HEK293 (cell line): ENCODE data around the gene FRMD5.

Source experiments
- CTCF ChIA-PET: fragments of 350-600 bp; formaldehyde crosslinking; extraction: SDS; loops from one replicate; lab custom pipeline; 2021; ENCODE audit warnings: antibody characterized with exemption; lab: Yijun Ruan, JAX
- POLR2A ChIA-PET: fragments of 300-600 bp; formaldehyde crosslinking; extraction: SDS; loops from one replicate; lab custom pipeline; 2020; ENCODE audit warnings: antibody characterized with exemption, inconsistent platforms; lab: Yijun Ruan, JAX
- H3K27ac ChIP-seq: fragments of 200-500 bp; sonication (Bioruptor generic); 2 replicates; pipeline ENCODE4 v1.5.1; 2014; ENCODE audit warnings: low read depth, low read length, control low read depth, inconsistent platforms; ENCODE audit errors: extremely low read depth
- H3K36me3 ChIP-seq, 2 experiments: fragments of 200-500 bp in 1 of 2; sonication (Bioruptor generic) in 1 of 2; 1 replicate in 1 of 2; 2 replicates in 1 of 2; pipeline ENCODE4 v1.5.1; 2014 to 2017; ENCODE audit warnings: inconsistent platforms in 2 of 2, low read length in 2 of 2; ENCODE audit not compliant: control insufficient read depth in 2 of 2, insufficient read depth in 1 of 2
- H3K4me1 ChIP-seq: fragments of 200-500 bp; sonication (Bioruptor generic); 2 replicates; pipeline ENCODE4 v1.5.1; 2014; ENCODE audit warnings: mild to moderate bottlenecking, low read length, inconsistent platforms; ENCODE audit not compliant: control insufficient read depth, insufficient read depth
- H3K4me3 ChIP-seq: 2 replicates; pipeline ENCODE4 v1.5.1; 2011; ENCODE audit warnings: low read depth, mild to moderate bottlenecking, control low read depth, low read length, moderate library complexity
- H3K9me3 ChIP-seq: fragments of 200-500 bp; sonication (Bioruptor generic); 2 replicates; pipeline ENCODE4 v1.5.1; 2014; ENCODE audit warnings: low read depth, low read length, inconsistent platforms; ENCODE audit not compliant: control insufficient read depth, insufficient read depth
- PRDM1 ChIP-seq: fragments of 450-650 bp; formaldehyde crosslinking; IDR thresholded peaks from 2 replicates; pipeline ENCODE4; 2016; ENCODE audit warnings: missing biosample characterization, missing genetic modification characterization
- PRDM6 ChIP-seq: fragments of 450-650 bp; formaldehyde crosslinking; IDR thresholded peaks from 2 replicates; pipeline ENCODE4 v1.5.1; 2017; ENCODE audit warnings: missing biosample characterization, missing genetic modification characterization
- SETDB1 ChIP-seq: IDR thresholded peaks from one replicate; pipeline ENCODE4 v1.6.1; 2017; ENCODE audit warnings: mild to moderate bottlenecking, low read length, moderate library complexity, mixed read lengths; ENCODE audit not compliant: insufficient read length
- SP7 ChIP-seq: fragments of 450-650 bp; formaldehyde crosslinking; IDR thresholded peaks from 2 replicates; pipeline ENCODE4 v1.5.1; 2016; ENCODE audit warnings: missing biosample characterization, missing genetic modification characterization
- TSHZ1 ChIP-seq: fragments of 450-650 bp; formaldehyde crosslinking; IDR thresholded peaks from 2 replicates; pipeline ENCODE4 v1.5.1; 2016; ENCODE audit warnings: missing biosample characterization, missing genetic modification characterization, borderline replicate concordance
- YY2 ChIP-seq: fragments of 450-650 bp; formaldehyde crosslinking; IDR thresholded peaks from 2 replicates; pipeline ENCODE4 v1.5.1; 2016; ENCODE audit warnings: missing biosample characterization, missing genetic modification characterization
- ZFP3 ChIP-seq: fragments of 450-650 bp; formaldehyde crosslinking; IDR thresholded peaks from 2 replicates; pipeline ENCODE4 v1.5.1; 2016; ENCODE audit warnings: low read depth, missing biosample characterization, missing genetic modification characterization
- ZIC2 ChIP-seq: fragments of 450-650 bp; formaldehyde crosslinking; IDR thresholded peaks from 2 replicates; pipeline ENCODE4 v1.5.1; 2016; ENCODE audit warnings: missing biosample characterization, missing genetic modification characterization
- ZNF148 ChIP-seq: fragments of 450-650 bp; formaldehyde crosslinking; IDR thresholded peaks from 2 replicates; pipeline ENCODE4 v1.5.0; 2017; ENCODE audit warnings: missing biosample characterization, missing genetic modification characterization, borderline replicate concordance
- ZNF16 ChIP-seq: fragments of 450-650 bp; formaldehyde crosslinking; IDR thresholded peaks from 2 replicates; pipeline ENCODE4 v1.5.1; 2016; ENCODE audit warnings: low read depth, missing biosample characterization, missing genetic modification characterization
- ZNF274 ChIP-seq, 2 experiments: fragments of 200-500 bp in 1 of 2; fragments of 450-650 bp in 1 of 2; sonication (Bioruptor generic) in 1 of 2; formaldehyde crosslinking in 1 of 2; IDR thresholded peaks; 2 replicates each; pipeline versions ENCODE4 v1.5.1 to v1.6.1; 2014 to 2016; ENCODE audit warnings: borderline replicate concordance in 1 of 2, inconsistent platforms in 1 of 2, low read length in 1 of 2, missing biosample characterization in 1 of 2, missing genetic modification characterization in 1 of 2
- ZNF302 ChIP-seq: fragments of 450-650 bp; formaldehyde crosslinking; IDR thresholded peaks from 2 replicates; pipeline ENCODE4 v1.5.1; 2016; ENCODE audit warnings: missing biosample characterization, missing genetic modification characterization, low read depth
- ZNF548 ChIP-seq: fragments of 450-650 bp; formaldehyde crosslinking; IDR thresholded peaks from 2 replicates; pipeline ENCODE4 v1.5.1; 2016; ENCODE audit warnings: missing biosample characterization, missing genetic modification characterization
- ZNF623 ChIP-seq: fragments of 450-650 bp; formaldehyde crosslinking; IDR thresholded peaks from 2 replicates; pipeline ENCODE4 v1.5.1; 2016; ENCODE audit warnings: missing biosample characterization, missing genetic modification characterization
- ZNF626 ChIP-seq: fragments of 450-650 bp; sonication (Bioruptor Pico); formaldehyde crosslinking; IDR thresholded peaks from 2 replicates; pipeline ENCODE4 v1.5.1; 2018; ENCODE audit warnings: missing biosample characterization, missing genetic modification characterization, inconsistent platforms
- ZNF664 ChIP-seq: fragments of 450-650 bp; formaldehyde crosslinking; IDR thresholded peaks from 2 replicates; pipeline ENCODE4 v1.5.1; 2016; ENCODE audit warnings: missing biosample characterization, missing genetic modification characterization
- ZNF677 ChIP-seq: fragments of 450-650 bp; IDR thresholded peaks from 2 replicates; pipeline ENCODE4 v1.5.0; 2018; ENCODE audit warnings: missing biosample characterization, mild to moderate bottlenecking, missing genetic modification characterization, moderate library complexity
- TF ChIP-seq, protein P1 (sequence below): fragments of 450-650 bp; IDR thresholded peaks from 2 replicates; pipeline ENCODE4 v1.5.1; 2018; ENCODE audit warnings: missing biosample characterization, missing genetic modification characterization
- TF ChIP-seq, protein P2 (sequence below): fragments of 450-650 bp; formaldehyde crosslinking; IDR thresholded peaks from 2 replicates; pipeline ENCODE4 v1.5.1; 2016; ENCODE audit warnings: missing biosample characterization, missing genetic modification characterization, borderline replicate concordance

FRMD5 gene

DNA sequence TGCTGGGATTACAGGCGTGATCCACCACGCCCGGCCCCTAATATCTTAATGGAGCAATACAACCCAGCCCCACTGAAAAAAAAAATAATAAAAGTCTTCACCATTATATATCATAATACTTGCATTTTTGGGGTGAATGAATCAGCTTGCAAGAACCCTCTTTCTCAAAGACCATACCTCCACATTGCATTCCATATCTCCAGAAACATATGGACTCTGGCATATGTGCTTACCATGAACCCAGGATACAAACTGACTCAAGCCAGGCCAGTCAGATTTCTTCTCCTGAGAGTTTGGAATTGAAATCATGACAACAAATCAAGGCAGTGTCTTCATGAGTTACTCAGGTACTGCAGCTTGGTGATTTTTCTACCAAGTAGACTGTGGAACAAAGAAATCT lies 101.2 kb downstream of the FRMD5 start (continued):
- TF ChIP-seq ZFP3 (no peak), YY2 (tag by site-specific recombination) (no peak)
- TF ChIP-seq, all 188 proteins: peak for 0

- CTCF ChIA-PET, result no interaction called here
- TF ChIP-seq ZNF626 (tag by site-specific recombination), result no peak
- TF ChIP-seq ZIC2 (tag by site-specific recombination), result no peak
- TF ChIP-seq ZNF16 (tag by site-specific recombination), result no peak
- TF ChIP-seq ZNF302 (tag by site-specific recombination), result no peak
- TF ChIP-seq ZNF148 (tag by site-specific recombination), result no peak
- no peak for TF ChIP-seq ZNF274 (IDR thresholded peaks at IDR 0.05; ENCODE audit: low read length)
- TF ChIP-seq ZNF274 (tag by site-specific recombination; IDR thresholded peaks at IDR 0.05; ENCODE audit: borderline replicate concordance), result no peak
- no peak for TF ChIP-seq ZNF548 (tag by site-specific recombination)
- no peak for TF ChIP-seq TSHZ1 (tag by site-specific recombination)
- no peak for TF ChIP-seq ZNF623 (tag by site-specific recombination)
- Histone ChIP-seq H3K36me3 (no peaks in the 10 kb centered on the region), H3K4me3 (no peak overlapping the region), H3K9me3 (no peaks in the 10 kb centered on the region), H3K4me1 (no peaks in the 10 kb centered on the region), H3K27ac (no peak overlapping the region)
- POLR2A ChIA-PET, result no interaction called here
These were observed 102.8 kb downstream of the FRMD5 start for GRCh38 chr15:44092221-44092620.

- POLR2A ChIA-PET, result interaction anchor here (0.9 kb wide), 1 partner anchor 102 kb away, joined by 3 read pairs; no protein-coding TSS in a partner anchor
- H3K27ac ChIP-seq, result no peak overlapping the region
- no peaks in the 10 kb centered on the region for H3K9me3 ChIP-seq
- TF ChIP-seq, protein P1, sequence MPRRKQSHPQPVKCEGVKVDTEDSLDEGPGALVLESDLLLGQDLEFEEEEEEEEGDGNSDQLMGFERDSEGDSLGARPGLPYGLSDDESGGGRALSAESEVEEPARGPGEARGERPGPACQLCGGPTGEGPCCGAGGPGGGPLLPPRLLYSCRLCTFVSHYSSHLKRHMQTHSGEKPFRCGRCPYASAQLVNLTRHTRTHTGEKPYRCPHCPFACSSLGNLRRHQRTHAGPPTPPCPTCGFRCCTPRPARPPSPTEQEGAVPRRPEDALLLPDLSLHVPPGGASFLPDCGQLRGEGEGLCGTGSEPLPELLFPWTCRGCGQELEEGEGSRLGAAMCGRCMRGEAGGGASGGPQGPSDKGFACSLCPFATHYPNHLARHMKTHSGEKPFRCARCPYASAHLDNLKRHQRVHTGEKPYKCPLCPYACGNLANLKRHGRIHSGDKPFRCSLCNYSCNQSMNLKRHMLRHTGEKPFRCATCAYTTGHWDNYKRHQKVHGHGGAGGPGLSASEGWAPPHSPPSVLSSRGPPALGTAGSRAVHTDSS (tag by site-specific recombination), result peak; percentile 98
- TF ChIP-seq ZNF677 (no peak), PRDM1 (tag by site-specific recombination) (0 out of 2 replicates have a peak, but pooled peaks have one; percentile 24), ZNF664 (peak; percentile 55; the same call in 1 of the 2 replicates), PRDM6 (tag by site-specific recombination) (peak; percentile 58), SETDB1 (no peak), SP7 (tag by site-specific recombination) (no peak)
- TF ChIP-seq, protein P2, sequence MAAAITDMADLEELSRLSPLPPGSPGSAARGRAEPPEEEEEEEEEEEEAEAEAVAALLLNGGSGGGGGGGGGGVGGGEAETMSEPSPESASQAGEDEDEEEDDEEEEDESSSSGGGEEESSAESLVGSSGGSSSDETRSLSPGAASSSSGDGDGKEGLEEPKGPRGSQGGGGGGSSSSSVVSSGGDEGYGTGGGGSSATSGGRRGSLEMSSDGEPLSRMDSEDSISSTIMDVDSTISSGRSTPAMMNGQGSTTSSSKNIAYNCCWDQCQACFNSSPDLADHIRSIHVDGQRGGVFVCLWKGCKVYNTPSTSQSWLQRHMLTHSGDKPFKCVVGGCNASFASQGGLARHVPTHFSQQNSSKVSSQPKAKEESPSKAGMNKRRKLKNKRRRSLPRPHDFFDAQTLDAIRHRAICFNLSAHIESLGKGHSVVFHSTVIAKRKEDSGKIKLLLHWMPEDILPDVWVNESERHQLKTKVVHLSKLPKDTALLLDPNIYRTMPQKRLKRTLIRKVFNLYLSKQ (tag by site-specific recombination), result no peak
These were observed 107.2 kb downstream of the FRMD5 start for GRCh38 chr15:44087578-44088465.

More at GRCh38 chr15:44087578-44088465, 107.2 kb downstream of the FRMD5 start:
- no peaks in the 10 kb centered on the region for H3K36me3 ChIP-seq
- CTCF ChIA-PET, result no interaction called here
- H3K4me3 ChIP-seq, result no peak overlapping the region
- peaks cover 5% of the 10 kb centered on the region; the same call in 1 of the 2 replicates for H3K4me1 ChIP-seq
